Choroid plexus epithelial cell (primary cell): ENCODE results near the gene MAEL.

Experiments
- DNase-seq: peaks from one replicate; pipeline ENCODE4 v3.0.0-alpha.2; 2010; ENCODE audit warnings: low read depth
- H3K4me3 ChIP-seq: 2 replicates; pipeline ENCODE4 v1.5.1; 2011; ENCODE audit warnings: low read depth, mild to moderate bottlenecking, control low read depth, low read length, moderate library complexity
- CTCF ChIP-seq: conservative IDR thresholded peaks from 2 replicates; pipeline ENCODE4 v1.5.1; 2011; ENCODE audit warnings: low read depth, mild to moderate bottlenecking, control low read depth, inconsistent platforms, low read length, moderate library complexity

MAEL gene

GRCh38 chr1:167054531-167054930 lies 65.5 kb downstream of the MAEL start:
- no peak overlapping the region for H3K4me3 ChIP-seq
- no peak for DNase-seq
- TF ChIP-seq CTCF = no peak

- no peak for DNase-seq
- no peak for TF ChIP-seq CTCF
- H3K4me3 ChIP-seq = no peak overlapping the region
Measured at GRCh38 chr1:167054946-167055630, 66.0 kb downstream of the MAEL start.

GRCh38 chr1:167056529-167057231 lies 67.6 kb downstream of the MAEL start:
- no peak for TF ChIP-seq CTCF
- no peak for DNase-seq
- no peak overlapping the region for H3K4me3 ChIP-seq

GRCh38 chr1:167057241-167057688 lies 68.2 kb downstream of the MAEL start:
- TF ChIP-seq CTCF = peak; percentile 74
- DNase-seq = peak; percentile 62

GRCh38 chr1:167059045-167059808 lies 70.1 kb downstream of the MAEL start:
- H3K4me3 ChIP-seq = no peak overlapping the region
- peak; percentile 99 for TF ChIP-seq CTCF

More at GRCh38 chr1:167057241-167057688, 68.2 kb downstream of the MAEL start:
- H3K4me3 ChIP-seq = no peak overlapping the region

GRCh38 chr1:167059809-167060107 lies 70.7 kb downstream of the MAEL start:
- DNase-seq = no peak
- TF ChIP-seq CTCF = no peak

More at GRCh38 chr1:167059045-167059808, 70.1 kb downstream of the MAEL start:
- DNase-seq = peak; percentile 72

More at GRCh38 chr1:167059809-167060107, 70.7 kb downstream of the MAEL start:
- no peak overlapping the region for H3K4me3 ChIP-seq
